Right renal cortex interstitium (tissue), 3 donors: ENCODE data around the gene NYAP2. TPM values are rescaled to one million over a fixed set of nuclear protein-coding genes. Genes with fewer than 3 reads are reported as not detected.

Source experiments
- DNase-seq, 3 donors: peaks; one replicate each; pipeline ENCODE4 v3.0.0-alpha.2; 2013; ENCODE audit warnings: low read depth in 3 of 3, low spot score in 2 of 3
- polyA plus RNA-seq, 3 donors: library from polyadenylated mRNA; unstranded; fragments of 120-200 nt; gene quantifications; one replicate each; pipeline ENCODE4 v1.2.1, GENCODE V29; 2013; ENCODE audit not compliant: insufficient read length in 3 of 3

NYAP2 gene
- polyA plus RNA-seq, result under 1 TPM in 1 of 3 donors, not detected in 2; 0.03 TPM

- no peak for DNase-seq
Observed at GRCh38 chr2:225399504-225399903, at the start of gene NYAP2. TSS of gene NYAP2 (plus strand) at chr2:225399710. CDS start at chr2:225408881, 9,171 bp downstream.

GRCh38 chr2:225353579-225354085 is 45.9 kb upstream of the NYAP2 start:
- no peak for DNase-seq

GRCh38 chr2:225354281-225354774 is 45.2 kb upstream of the NYAP2 start:
- peak in 1 of 3 donors; percentile 14 for DNase-seq

GRCh38 chr2:225355788-225356187 is 43.7 kb upstream of the NYAP2 start:
- no peak for DNase-seq

- DNase-seq, result no peak
Observed at GRCh38 chr2:225366731-225367130, 32.8 kb upstream of the NYAP2 start.

- no peak for DNase-seq
Observed at GRCh38 chr2:225367482-225367881, 32.0 kb upstream of the NYAP2 start.

- DNase-seq, result no peak
Observed at GRCh38 chr2:225378984-225379383, 20.5 kb upstream of the NYAP2 start.

- no peak for DNase-seq
Observed at GRCh38 chr2:225379856-225380255, 19.7 kb upstream of the NYAP2 start.

GRCh38 chr2:225381609-225382008 is 17.9 kb upstream of the NYAP2 start:
- no peak for DNase-seq

GRCh38 chr2:225398372-225398771 is 1.1 kb upstream of the NYAP2 start:
- no peak for DNase-seq

GRCh38 chr2:225400060-225400511 is 576 bp downstream of the NYAP2 start:
- DNase-seq, result peak; percentile 6 to 39 (median 23)

- no peak for DNase-seq
Observed at GRCh38 chr2:225400546-225401400, 1.3 kb downstream of the NYAP2 start.

- no peak for DNase-seq
Observed at GRCh38 chr2:225402210-225402776, 2.8 kb downstream of the NYAP2 start.

GRCh38 chr2:225411452-225411851 is 11.9 kb downstream of the NYAP2 start:
- no peak for DNase-seq

- no peak for DNase-seq
Observed at GRCh38 chr2:225413786-225414185, 14.3 kb downstream of the NYAP2 start.

GRCh38 chr2:225414902-225415301 is 15.4 kb downstream of the NYAP2 start:
- no peak for DNase-seq

- DNase-seq, result no peak
Observed at GRCh38 chr2:225415341-225415740, 15.8 kb downstream of the NYAP2 start.

GRCh38 chr2:225415792-225416191 is 16.3 kb downstream of the NYAP2 start:
- no peak for DNase-seq

GRCh38 chr2:225416616-225417367 is 17.3 kb downstream of the NYAP2 start:
- DNase-seq, result no peak

- no peak for DNase-seq
Observed at GRCh38 chr2:225419033-225419432, 19.5 kb downstream of the NYAP2 start.

- DNase-seq, result no peak
Observed at GRCh38 chr2:225422145-225422544, 22.6 kb downstream of the NYAP2 start.
